ENCODE data around the gene ADAM19. TPM values are rescaled to one million over a fixed set of nuclear protein-coding genes. Genes with fewer than 3 reads are reported as not detected.

Gene ADAM19
- total RNA-seq, 3 donors from 2014 or later: 1.9 to 3.6 (median 3.5) TPM

GRCh38 chr5:157561110-157561509 is 14.5 kb downstream of the ADAM19 start:
- no peak overlapping the region for H3K27ac ChIP-seq
- no peaks in the 10 kb centered on the region for H3K27me3 ChIP-seq
- no peaks in the 10 kb centered on the region for H3K36me3 ChIP-seq
- TF ChIP-seq POLR2A (IDR thresholded peaks at IDR 0.05) (no peak), CTCF (IDR thresholded peaks at IDR 0.05) (no peak), POLR2AphosphoS5 (IDR thresholded peaks at IDR 0.05) (no peak)
- H3K4me1 ChIP-seq: no peaks in the 10 kb centered on the region
- no peak for DNase-seq (ENCODE audit: low spot score in 2 of 2)
- intact Hi-C loops (cut with DNase I; ENCODE audit: low total_unique reads): no loop called here
- H3K4me3 ChIP-seq: no peak overlapping the region
- H3K9me3 ChIP-seq: no peaks in the 10 kb centered on the region

- TF ChIP-seq POLR2AphosphoS5 (IDR thresholded peaks at IDR 0.05) (no peak), POLR2A (IDR thresholded peaks at IDR 0.05) (no peak), CTCF (IDR thresholded peaks at IDR 0.05) (no peak)
- intact Hi-C loops (cut with DNase I; ENCODE audit: low total_unique reads): no loop called here
- Histone ChIP-seq H3K9me3 (no peaks in the 10 kb centered on the region), H3K27ac (no peak overlapping the region), H3K27me3 (no peaks in the 10 kb centered on the region), H3K36me3 (no peaks in the 10 kb centered on the region), H3K4me3 (no peak overlapping the region), H3K4me1 (no peaks in the 10 kb centered on the region)
- DNase-seq (ENCODE audit: low spot score in 2 of 2): no peak
These were observed 16.3 kb downstream of the ADAM19 start for GRCh38 chr5:157559301-157559700.

- no peak for TF ChIP-seq POLR2A (IDR thresholded peaks at IDR 0.05)
- no peak for TF ChIP-seq POLR2AphosphoS5 (IDR thresholded peaks at IDR 0.05)
- TF ChIP-seq CTCF (IDR thresholded peaks at IDR 0.05): no peak
- Histone ChIP-seq H3K36me3 (no peaks in the 10 kb centered on the region), H3K27me3 (no peaks in the 10 kb centered on the region), H3K27ac (no peak overlapping the region), H3K4me1 (no peaks in the 10 kb centered on the region), H3K4me3 (no peak overlapping the region), H3K9me3 (no peaks in the 10 kb centered on the region)
- intact Hi-C loops (cut with DNase I; ENCODE audit: low total_unique reads): no loop called here
- no peak for DNase-seq (ENCODE audit: low spot score in 2 of 2)
These were observed 16.9 kb downstream of the ADAM19 start for GRCh38 chr5:157558681-157559080.

- no peak for DNase-seq (ENCODE audit: low spot score in 2 of 2)
- Histone ChIP-seq H3K27me3 (no peaks in the 10 kb centered on the region), H3K4me3 (no peak overlapping the region), H3K4me1 (no peaks in the 10 kb centered on the region), H3K27ac (no peak overlapping the region), H3K36me3 (no peaks in the 10 kb centered on the region), H3K9me3 (no peaks in the 10 kb centered on the region)
- intact Hi-C loops (cut with DNase I; ENCODE audit: low total_unique reads): no loop called here
- TF ChIP-seq POLR2A (IDR thresholded peaks at IDR 0.05) (no peak), CTCF (IDR thresholded peaks at IDR 0.05) (no peak), POLR2AphosphoS5 (IDR thresholded peaks at IDR 0.05) (no peak)
These were observed 17.5 kb downstream of the ADAM19 start for GRCh38 chr5:157558041-157558595.

- Histone ChIP-seq H3K27ac (no peak overlapping the region), H3K27me3 (no peaks in the 10 kb centered on the region), H3K4me3 (no peak overlapping the region), H3K36me3 (no peaks in the 10 kb centered on the region), H3K9me3 (no peaks in the 10 kb centered on the region), H3K4me1 (no peaks in the 10 kb centered on the region)
- intact Hi-C loops (cut with DNase I; ENCODE audit: low total_unique reads): no loop called here
- TF ChIP-seq CTCF (IDR thresholded peaks at IDR 0.05): no peak
- no peak for TF ChIP-seq POLR2AphosphoS5 (IDR thresholded peaks at IDR 0.05)
- no peak for TF ChIP-seq POLR2A (IDR thresholded peaks at IDR 0.05)
- DNase-seq (ENCODE audit: low spot score in 2 of 2): no peak
These were observed 18.8 kb downstream of the ADAM19 start for GRCh38 chr5:157556615-157557418.

Data from breast epithelium (tissue), 4 donors.